ENCODE measurements around the gene ESYT1.

The ESYT1 gene

DNA sequence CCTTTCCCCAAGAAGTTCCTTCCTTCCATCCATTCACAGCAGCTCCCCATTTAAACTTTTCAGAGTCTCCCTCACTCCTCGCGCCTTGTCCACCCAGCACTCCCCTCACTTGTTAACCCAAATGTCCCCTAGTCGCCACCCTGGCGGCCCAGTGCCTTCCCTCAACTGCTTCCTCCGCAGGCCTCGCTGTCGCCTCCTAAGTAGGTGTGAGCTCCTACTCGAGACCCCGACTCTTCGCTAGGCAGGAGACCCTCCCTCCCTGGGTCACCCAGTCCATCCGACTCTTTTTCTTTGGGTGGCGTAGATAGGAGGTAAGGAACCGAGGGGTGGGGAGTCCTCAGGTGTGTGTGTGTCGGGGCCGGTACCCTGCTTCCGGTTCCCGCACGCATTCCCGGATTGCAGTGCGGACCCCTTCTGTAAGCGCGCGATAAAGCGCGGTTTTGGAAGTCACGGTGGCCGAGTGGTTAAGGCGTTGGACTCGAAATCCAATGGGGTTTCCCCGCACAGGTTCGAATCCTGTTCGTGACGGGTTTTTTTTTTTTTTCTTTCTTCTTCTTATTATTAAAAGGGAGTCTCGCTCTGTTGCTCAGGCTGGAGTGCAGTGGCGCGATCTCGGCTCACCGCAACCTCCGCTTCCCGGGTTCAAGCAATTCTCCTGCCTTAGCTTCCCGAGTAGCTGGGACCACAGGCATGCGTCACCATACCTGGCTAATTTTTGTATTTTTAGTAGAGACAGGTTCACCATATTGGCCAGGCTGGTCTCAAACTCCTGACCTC, 62.0 kb downstream of the ESYT1 start:
- peak; percentile 93 for DNase-seq

DNA sequence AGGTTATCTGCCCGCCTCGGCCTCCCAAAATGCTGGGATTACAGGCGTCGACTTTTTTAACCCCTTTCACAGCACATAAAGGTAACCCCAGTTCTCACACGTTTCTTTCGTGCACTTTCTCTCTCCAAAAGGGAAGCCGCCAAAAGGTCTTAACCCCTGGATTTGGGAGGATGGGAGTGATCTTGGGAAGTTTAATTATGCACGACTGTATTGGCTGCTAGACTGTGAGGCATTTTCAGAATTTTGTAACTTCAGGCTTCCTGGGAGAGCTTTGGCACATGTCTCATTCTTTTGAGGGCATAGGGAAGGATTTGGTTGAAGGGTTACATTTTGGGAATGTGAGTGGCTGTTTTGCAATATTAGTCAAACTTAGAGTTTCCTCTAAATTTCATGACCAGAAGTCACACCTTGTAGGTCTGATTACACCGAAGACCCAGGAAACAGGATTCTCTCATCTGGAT, 62.7 kb downstream of the ESYT1 start:
- no peak for DNase-seq

DNA sequence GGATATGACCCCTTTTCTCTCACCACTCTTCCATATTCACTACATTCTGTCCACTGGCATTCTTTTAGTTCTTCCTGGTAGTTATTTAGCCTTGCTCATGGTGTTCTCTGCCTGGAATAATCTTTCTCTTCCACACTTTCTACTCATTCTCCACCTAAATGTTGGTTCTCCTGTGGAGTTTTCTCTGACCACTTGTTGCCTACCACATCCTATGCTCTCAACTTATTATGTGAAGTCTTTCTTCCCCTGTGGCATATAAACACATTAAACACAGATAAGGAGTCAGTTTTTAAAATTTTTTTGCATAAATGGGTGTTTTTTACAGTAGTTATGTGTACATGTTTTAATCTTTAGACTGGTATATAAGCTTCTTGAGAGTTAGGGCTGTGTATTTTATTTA, 64.5 kb downstream of the ESYT1 start:
- no peak for DNase-seq

DNA sequence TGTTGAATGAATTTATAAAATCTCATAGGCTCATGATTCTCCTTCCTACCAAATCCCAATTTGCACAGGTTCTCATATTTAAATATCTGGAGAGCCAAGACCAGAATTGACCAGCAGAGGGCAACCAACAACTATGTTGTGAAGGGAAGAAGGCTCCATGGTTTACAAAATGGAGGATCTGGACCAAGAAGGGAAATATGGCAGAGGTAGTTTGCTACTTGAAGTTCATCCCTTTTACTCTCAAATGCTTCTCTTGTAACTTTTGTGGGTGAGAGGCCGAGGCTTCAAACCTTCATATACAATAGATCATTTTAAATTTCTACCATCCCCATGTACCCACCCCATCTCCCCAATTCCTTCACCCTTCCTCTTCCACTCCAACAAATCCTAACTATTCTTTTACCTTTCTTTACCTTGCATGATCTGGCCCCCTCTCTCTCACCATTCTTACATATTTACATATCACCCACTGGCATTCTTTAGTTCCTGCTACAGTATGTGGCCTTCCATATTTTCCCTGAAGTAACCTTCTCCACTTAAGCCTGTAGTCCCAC, 65.0 kb downstream of the ESYT1 start:
- peak; percentile 94 for DNase-seq

All from hematopoietic multipotent progenitor cell treated with erythropoietin and hydrocortisone succinate and interleukin-3 and kit ligand, for 8 days (in vitro differentiated cells).